NCI-H1417 (cell line): ENCODE data around the gene DOCK10.
"Not testable (repeated sequence)": the region's sequence is repeated elsewhere in the genome, so short reads cannot be mapped to it uniquely, and the experiment has no call there.

Source experiments
- DNase-seq, 3 experiments: peaks; one replicate each; lab custom pipeline; 2025; lab: John Stamatoyannopoulos, UW

The DOCK10 gene

GRCh38 chr2:224918626-224919471 lies 123.4 kb downstream of the DOCK10 start:
- DNase-seq: no peak

GRCh38 chr2:224917246-224917645 lies 125.0 kb downstream of the DOCK10 start:
- DNase-seq: not testable (repeated sequence)

- no peak for DNase-seq
Measured at GRCh38 chr2:224915136-224915535, 127.1 kb downstream of the DOCK10 start.

GRCh38 chr2:224910574-224910925 lies 131.7 kb downstream of the DOCK10 start:
- DNase-seq: no peak

- DNase-seq: peak in 2 of 3 experiments; percentile 72 to 89
Measured at GRCh38 chr2:224909885-224910573, 132.2 kb downstream of the DOCK10 start.

GRCh38 chr2:224908818-224909217 lies 133.4 kb downstream of the DOCK10 start:
- peak in 1 of 3 experiments; percentile 22 for DNase-seq

GRCh38 chr2:224904381-224904780 lies 137.9 kb downstream of the DOCK10 start:
- DNase-seq: no peak

GRCh38 chr2:224903621-224904020 lies 138.6 kb downstream of the DOCK10 start:
- DNase-seq: no peak

GRCh38 chr2:224901121-224901676 lies 141.1 kb downstream of the DOCK10 start:
- peak; percentile 9 to 43 (median 10) for DNase-seq

GRCh38 chr2:224895377-224895776 lies 146.9 kb downstream of the DOCK10 start:
- DNase-seq: no peak

GRCh38 chr2:224894356-224894755 lies 147.9 kb downstream of the DOCK10 start:
- DNase-seq: no peak

GRCh38 chr2:224893848-224894247 lies 148.4 kb downstream of the DOCK10 start:
- DNase-seq: no peak

GRCh38 chr2:224892574-224893204 lies 149.6 kb downstream of the DOCK10 start:
- DNase-seq: no peak

- DNase-seq: no peak
Measured at GRCh38 chr2:224890372-224890771, 151.9 kb downstream of the DOCK10 start.

- no peak for DNase-seq
Measured at GRCh38 chr2:224887141-224887540, 155.1 kb downstream of the DOCK10 start.

GRCh38 chr2:224885836-224886547 lies 156.3 kb downstream of the DOCK10 start:
- DNase-seq: no peak

- DNase-seq: no peak
Measured at GRCh38 chr2:224885291-224885690, 157.0 kb downstream of the DOCK10 start.

GRCh38 chr2:224884188-224884587 lies 158.1 kb downstream of the DOCK10 start:
- DNase-seq: no peak

- DNase-seq: no peak
Measured at GRCh38 chr2:224883700-224884099, 158.6 kb downstream of the DOCK10 start.

- no peak for DNase-seq
Measured at GRCh38 chr2:224883172-224883516, 159.1 kb downstream of the DOCK10 start.

- no peak for DNase-seq
Measured at GRCh38 chr2:224882291-224883171, 159.7 kb downstream of the DOCK10 start.
